Heart left ventricle (tissue), 16 donors: ENCODE results near the gene ZEB2. TPM values are rescaled to one million over a fixed set of nuclear protein-coding genes. Genes with fewer than 3 reads are reported as not detected.

Experiments
- ATAC-seq, 4 donors: fragments of 200-7000 bp; cut with Tn5 transposase; one replicate each; pipeline ENCODE4 v1.9.1; 2020 to 2022; ENCODE audit warnings: moderate library complexity in 4 of 4, mild to moderate bottlenecking in 3 of 4, moderate number of reproducible peaks in 1 of 4
- DNase-seq, 5 donors: peaks; one replicate each; pipeline ENCODE4 v3.0.0-alpha.2; 2020
- H3K27ac ChIP-seq, 12 donors: fragments of 200-600 bp; sonication (generic) in 4 of 12; one replicate each; pipeline versions ENCODE4 v1.5.0 to v1.8.0; 2016 to 2022; ENCODE audit warnings: mild to moderate bottlenecking in 2 of 12
- H3K27me3 ChIP-seq, 9 donors: fragments of 200-600 bp; sonication (generic) in 2 of 9; one replicate each; pipeline versions ENCODE4 v1.5.1 to v1.8.0; 2016 to 2022; ENCODE audit warnings: mild to moderate bottlenecking in 3 of 9
- H3K36me3 ChIP-seq, 9 donors: fragments of 200-600 bp; sonication (generic) in 2 of 9; one replicate each; pipeline versions ENCODE4 v1.5.0 to v1.8.0; 2018 to 2022; ENCODE audit warnings: mild to moderate bottlenecking in 2 of 9
- H3K4me1 ChIP-seq, 12 donors: fragments of 200-600 bp; sonication (generic) in 4 of 12; one replicate each; pipeline versions ENCODE4 v1.5.0 to v1.8.0; 2016 to 2022; ENCODE audit warnings: mild to moderate bottlenecking in 3 of 12
- H3K4me3 ChIP-seq, 12 donors: fragments of 200-600 bp; sonication (generic) in 4 of 12; one replicate each; pipeline versions ENCODE4 v1.5.0 to v1.8.0; 2017 to 2022; ENCODE audit warnings: mild to moderate bottlenecking in 9 of 12, moderate library complexity in 4 of 12
- H3K9me3 ChIP-seq, 12 donors: fragments of 200-600 bp; sonication (generic) in 4 of 12; one replicate each; pipeline versions ENCODE4 v1.5.0 to v1.8.0; 2016 to 2022; ENCODE audit warnings: mild to moderate bottlenecking in 1 of 12
- POLR2A ChIP-seq, 2 donors: fragments of 450-650 bp; IDR thresholded peaks; one replicate each; pipeline ENCODE4 v1.6.1; 2017; ENCODE audit warnings: antibody characterized with exemption in 2 of 2, mild to moderate bottlenecking in 2 of 2, moderate library complexity in 2 of 2
- WGBS, 4 donors: extraction: QIAGEN DNeasy Blood & Tissue Kit in 2 of 4; methylation state at CpG; one replicate each; pipeline versions ENCODE4 v1.1.5 to v1.1.7; 2013 to 2018; 5-methylcytosine and 5-hydroxymethylcytosine counted together
- intact Hi-C, 10 donors: fragments of 100-400 bp; cut with DNase I; formaldehyde crosslinking; loops; one replicate each; pipeline versions ENCODE4 v1.11.1 to v1.14.2; 2022
- polyA plus RNA-seq, 2 donors: library from polyadenylated mRNA; stranded (reverse); fragments of 200-250 nt; gene quantifications; one replicate each; pipeline ENCODE4 v1.2.3, GENCODE V29; 2013
- total RNA-seq, 9 donors: library from RNA; depleted of rRNA in 2 of 9; stranded (reverse); fragments of >200 nt in 2 of 9; fragmentation: NEBNext Ultra II Directional in 3 of 9; extraction: Animal tissue kit (Norgen Biotek cat#: 25700) in 3 of 9; gene quantifications; one replicate each; pipeline versions ENCODE4 v1.1.0 to v1.2.4, GENCODE V29; 2016 to 2023
- TF ChIP-seq, protein P1 (sequence below), 12 donors: fragments of 200-600 bp; sonication (generic) in 4 of 12; IDR thresholded peaks; one replicate each; pipeline versions ENCODE4 v1.5.0 to v1.8.0; 2018 to 2022; ENCODE audit warnings: antibody characterized with exemption in 12 of 12, mild to moderate bottlenecking in 5 of 12
- donor health status: ischemic (EF 13 %, LVEDD 7.1; RV severe dilation, severe dysfunction).
- donor health status: healthy with polysubstance abuse.
- donor health status: DM: no; HTN: yes; CAD: no.
- donor health status: DM: no; HTN: no; CAD: no.
- donor health status: ischemic (EF 25% LVEDD 6.9; RV normal size, moderate dysfunction).
- donor health status: ischemic (EF 25% LVEDD 5.7; RV mildly dilated, moderate dysfunction).
- donor health status: healthy.
- donor health status: DM: yes; HTN: yes; CAD: no.
- donor health status: ischemic (EF 35%, LVEDD 5.7; RV mildly dilated, moderate dysfunction).
- donor health status: nonischemic (EF 11% LVEDD 7.7; RV severe dilation, severe dysfunction).
- donor health status: DM: yes; HTN: yes; CAD: no.
- donor health status: PGD.
- donor health status: ischemic (EF 29% LVEDD 5.4; RV normal size, mild dysfunction).
- donor health status: nonischemic (EF 23%, LVEDD 6.1; RV moderate dilation, normal function).

ZEB2 gene
- total and polyA plus RNA-seq, 11 donors, result 23.1 to 168 (median 82.4) TPM

GRCh38 chr2:144419218-144419617 lies 100.7 kb downstream of the ZEB2 start:
- TF ChIP-seq, protein P1, sequence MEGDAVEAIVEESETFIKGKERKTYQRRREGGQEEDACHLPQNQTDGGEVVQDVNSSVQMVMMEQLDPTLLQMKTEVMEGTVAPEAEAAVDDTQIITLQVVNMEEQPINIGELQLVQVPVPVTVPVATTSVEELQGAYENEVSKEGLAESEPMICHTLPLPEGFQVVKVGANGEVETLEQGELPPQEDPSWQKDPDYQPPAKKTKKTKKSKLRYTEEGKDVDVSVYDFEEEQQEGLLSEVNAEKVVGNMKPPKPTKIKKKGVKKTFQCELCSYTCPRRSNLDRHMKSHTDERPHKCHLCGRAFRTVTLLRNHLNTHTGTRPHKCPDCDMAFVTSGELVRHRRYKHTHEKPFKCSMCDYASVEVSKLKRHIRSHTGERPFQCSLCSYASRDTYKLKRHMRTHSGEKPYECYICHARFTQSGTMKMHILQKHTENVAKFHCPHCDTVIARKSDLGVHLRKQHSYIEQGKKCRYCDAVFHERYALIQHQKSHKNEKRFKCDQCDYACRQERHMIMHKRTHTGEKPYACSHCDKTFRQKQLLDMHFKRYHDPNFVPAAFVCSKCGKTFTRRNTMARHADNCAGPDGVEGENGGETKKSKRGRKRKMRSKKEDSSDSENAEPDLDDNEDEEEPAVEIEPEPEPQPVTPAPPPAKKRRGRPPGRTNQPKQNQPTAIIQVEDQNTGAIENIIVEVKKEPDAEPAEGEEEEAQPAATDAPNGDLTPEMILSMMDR (IDR thresholded peaks at IDR 0.05), result no peak
- no peak for TF ChIP-seq POLR2A (IDR thresholded peaks at IDR 0.05)
- intact Hi-C loops, result no loop called here
- Histone ChIP-seq H3K27me3 (no peaks in the 10 kb centered on the region), H3K4me1 (peaks cover 0 to 33% (median 0%) of the 10 kb centered on the region in 12 donors), H3K9me3 (peaks cover 0 to 3% (median 0%) of the 10 kb centered on the region in 12 donors), H3K4me3 (no peak overlapping the region), H3K36me3 (peaks cover 0 to 71% (median 50%) of the 10 kb centered on the region in 9 donors), H3K27ac (no peak overlapping the region)
- DNase-seq (no peak), ATAC-seq (peak in 1 of 4 donors; percentile 54)
- 56 to 64% (median 62%) methylated on average over 3 of the region's 3 CpGs for WGBS, 4 donors

DNA sequence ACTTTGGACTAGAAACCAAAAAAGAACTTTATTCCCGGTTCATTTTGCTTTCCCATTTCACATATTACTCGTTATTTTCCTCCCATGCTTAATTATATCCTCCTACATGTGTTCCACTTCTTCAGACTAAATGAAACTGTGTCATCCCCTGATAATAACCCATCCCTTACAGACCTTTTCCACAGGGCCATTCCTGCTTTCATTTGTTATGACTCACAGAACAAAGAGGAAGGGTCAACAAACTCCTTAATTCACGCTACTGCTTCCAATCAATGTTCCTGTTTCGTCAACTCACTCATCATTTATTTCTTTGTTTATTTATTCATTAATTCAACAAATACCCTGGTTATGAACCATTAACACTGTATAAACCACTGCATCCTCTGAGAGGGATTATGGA lies 104.5 kb downstream of the ZEB2 start:
- Histone ChIP-seq H3K4me3 (no peak overlapping the region), H3K27me3 (no peaks in the 10 kb centered on the region), H3K9me3 (peaks cover 0 to 3% (median 0%) of the 10 kb centered on the region in 12 donors), H3K27ac (peak overlapping the region in 2 of 12 donors; percentile 36 to 79), H3K36me3 (peaks cover 0 to 55% (median 34%) of the 10 kb centered on the region in 9 donors), H3K4me1 (peaks cover 0 to 38% (median 4%) of the 10 kb centered on the region in 12 donors)
- WGBS, 4 donors, result 89 to 93% (median 91%) methylated on average over 4 of the region's 4 CpGs
- intact Hi-C loops, result no loop called here
- ATAC-seq, result no peak
- no peak for TF ChIP-seq POLR2A (IDR thresholded peaks at IDR 0.05)
- TF ChIP-seq, protein P1 (IDR thresholded peaks at IDR 0.05), result no peak
- DNase-seq, result no peak

- Histone ChIP-seq H3K27ac (peak overlapping the region in 3 of 12 donors; percentile 49 to 79 (median 52)), H3K27me3 (no peaks in the 10 kb centered on the region), H3K9me3 (peaks cover 0 to 3% (median 0%) of the 10 kb centered on the region in 12 donors), H3K4me1 (peaks cover 0 to 38% (median 4%) of the 10 kb centered on the region in 12 donors), H3K4me3 (no peak overlapping the region), H3K36me3 (peaks cover 0 to 61% (median 32%) of the 10 kb centered on the region in 9 donors)
- TF ChIP-seq, protein P1 (IDR thresholded peaks at IDR 0.05), result no peak
- TF ChIP-seq POLR2A (IDR thresholded peaks at IDR 0.05), result no peak
- WGBS, 4 donors, result 87 to 93% (median 92%) methylated on average over 5 of the region's 5 CpGs
- intact Hi-C loops, result no loop called here
- ATAC-seq (peak in 3 of 4 donors; percentile 17 to 91 (median 89)), DNase-seq (peak in 1 of 5 donors; percentile 42)
These were observed 105.5 kb downstream of the ZEB2 start for GRCh38 chr2:144414324-144414845.

DNA sequence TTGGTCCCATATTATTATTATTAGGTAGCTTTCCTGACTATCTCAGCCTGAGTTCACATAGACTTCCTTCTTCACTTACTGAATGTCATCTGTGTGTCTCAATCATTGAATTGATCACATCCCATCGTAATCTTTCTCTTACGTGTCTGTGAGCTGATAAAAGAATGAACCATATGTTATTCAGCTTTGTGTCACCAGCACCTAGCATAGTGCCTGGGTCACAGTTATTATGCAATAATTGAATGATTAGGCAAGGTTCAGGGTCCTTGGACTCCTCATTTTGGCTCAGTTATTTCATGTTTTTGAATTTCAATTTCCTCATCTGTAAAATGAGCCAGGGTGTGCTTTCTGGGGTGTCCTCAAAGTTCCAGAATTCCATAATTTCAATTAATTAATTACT lies 107.2 kb downstream of the ZEB2 start:
- peak overlapping the region in 1 of 12 donors; percentile 79 for H3K27ac ChIP-seq
- H3K9me3 ChIP-seq, result peaks cover 0 to 3% (median 0%) of the 10 kb centered on the region in 12 donors
- ATAC-seq (peak in 1 of 4 donors; percentile 43), DNase-seq (no peak)
- intact Hi-C loops, result no loop called here
- TF ChIP-seq, protein P1 (IDR thresholded peaks at IDR 0.05), result no peak
- TF ChIP-seq POLR2A (IDR thresholded peaks at IDR 0.05), result no peak
- H3K4me1 ChIP-seq, result peaks cover 0 to 38% (median 3%) of the 10 kb centered on the region in 12 donors
- H3K4me3 ChIP-seq, result no peak overlapping the region
- no peaks in the 10 kb centered on the region for H3K27me3 ChIP-seq
- 60 to 76% (median 74%) methylated on average over 2 of the region's 2 CpGs for WGBS, 4 donors
- H3K36me3 ChIP-seq, result peaks cover 0 to 71% (median 36%) of the 10 kb centered on the region in 9 donors
